ENCODE data around the gene SPSB4.

DNA sequence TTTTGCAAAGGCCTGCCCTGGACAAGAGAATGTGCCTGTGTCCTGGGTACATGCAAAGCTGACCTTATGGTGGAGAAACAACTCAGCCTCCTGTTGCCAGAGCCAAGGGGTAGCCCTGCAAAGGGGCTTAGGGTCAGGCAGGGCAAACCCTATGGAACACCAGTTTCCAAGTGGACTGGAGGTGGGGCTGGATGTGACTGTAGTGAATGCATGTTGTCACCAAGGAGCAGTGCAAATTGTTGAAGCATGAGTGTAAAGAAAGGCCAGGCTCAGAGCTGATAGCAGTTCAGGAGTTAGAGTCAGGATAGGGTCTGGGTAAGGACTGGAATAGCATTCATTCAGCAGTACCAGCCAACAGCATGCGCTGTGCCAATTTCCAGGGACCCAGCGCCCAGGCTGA lies 97.6 kb downstream of the SPSB4 start:
- TF ChIP-seq, protein P1, sequence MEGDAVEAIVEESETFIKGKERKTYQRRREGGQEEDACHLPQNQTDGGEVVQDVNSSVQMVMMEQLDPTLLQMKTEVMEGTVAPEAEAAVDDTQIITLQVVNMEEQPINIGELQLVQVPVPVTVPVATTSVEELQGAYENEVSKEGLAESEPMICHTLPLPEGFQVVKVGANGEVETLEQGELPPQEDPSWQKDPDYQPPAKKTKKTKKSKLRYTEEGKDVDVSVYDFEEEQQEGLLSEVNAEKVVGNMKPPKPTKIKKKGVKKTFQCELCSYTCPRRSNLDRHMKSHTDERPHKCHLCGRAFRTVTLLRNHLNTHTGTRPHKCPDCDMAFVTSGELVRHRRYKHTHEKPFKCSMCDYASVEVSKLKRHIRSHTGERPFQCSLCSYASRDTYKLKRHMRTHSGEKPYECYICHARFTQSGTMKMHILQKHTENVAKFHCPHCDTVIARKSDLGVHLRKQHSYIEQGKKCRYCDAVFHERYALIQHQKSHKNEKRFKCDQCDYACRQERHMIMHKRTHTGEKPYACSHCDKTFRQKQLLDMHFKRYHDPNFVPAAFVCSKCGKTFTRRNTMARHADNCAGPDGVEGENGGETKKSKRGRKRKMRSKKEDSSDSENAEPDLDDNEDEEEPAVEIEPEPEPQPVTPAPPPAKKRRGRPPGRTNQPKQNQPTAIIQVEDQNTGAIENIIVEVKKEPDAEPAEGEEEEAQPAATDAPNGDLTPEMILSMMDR (IDR thresholded peaks at IDR 0.05): no peak
- no peak for TF ChIP-seq POLR2A (IDR thresholded peaks at IDR 0.05)

Data from uterus (tissue), 2 donors.